BE2C (cell line): ENCODE results near the gene ITIH1.

Source experiments
- DNase-seq: peaks from one replicate; pipeline ENCODE4 v3.0.0-alpha.2; 2020
- H3K27me3 ChIP-seq: fragments of 250-450 bp; sonication (Bioruptor Pico); 2 replicates; pipeline ENCODE4 v1.5.1; 2020; ENCODE audit warnings: mild to moderate bottlenecking
- H3K36me3 ChIP-seq: fragments of 250-450 bp; sonication (Bioruptor Pico); 2 replicates; pipeline ENCODE4 v1.5.1; 2020; ENCODE audit warnings: mild to moderate bottlenecking
- H3K4me1 ChIP-seq: fragments of 250-450 bp; sonication (Bioruptor Pico); 2 replicates; pipeline ENCODE4 v1.5.1; 2020
- H3K4me3 ChIP-seq: 2 replicates; pipeline ENCODE4 v1.5.1; 2011; ENCODE audit warnings: low read depth, low read length
- H3K9me3 ChIP-seq: fragments of 250-450 bp; sonication (Bioruptor Pico); 2 replicates; pipeline ENCODE4 v1.5.1; 2020
- TF ChIP-seq, protein P1 (sequence below): IDR thresholded peaks from 2 replicates; pipeline ENCODE4 v1.5.1; 2012; ENCODE audit warnings: mild to moderate bottlenecking, low read depth, low read length

The ITIH1 gene

DNA sequence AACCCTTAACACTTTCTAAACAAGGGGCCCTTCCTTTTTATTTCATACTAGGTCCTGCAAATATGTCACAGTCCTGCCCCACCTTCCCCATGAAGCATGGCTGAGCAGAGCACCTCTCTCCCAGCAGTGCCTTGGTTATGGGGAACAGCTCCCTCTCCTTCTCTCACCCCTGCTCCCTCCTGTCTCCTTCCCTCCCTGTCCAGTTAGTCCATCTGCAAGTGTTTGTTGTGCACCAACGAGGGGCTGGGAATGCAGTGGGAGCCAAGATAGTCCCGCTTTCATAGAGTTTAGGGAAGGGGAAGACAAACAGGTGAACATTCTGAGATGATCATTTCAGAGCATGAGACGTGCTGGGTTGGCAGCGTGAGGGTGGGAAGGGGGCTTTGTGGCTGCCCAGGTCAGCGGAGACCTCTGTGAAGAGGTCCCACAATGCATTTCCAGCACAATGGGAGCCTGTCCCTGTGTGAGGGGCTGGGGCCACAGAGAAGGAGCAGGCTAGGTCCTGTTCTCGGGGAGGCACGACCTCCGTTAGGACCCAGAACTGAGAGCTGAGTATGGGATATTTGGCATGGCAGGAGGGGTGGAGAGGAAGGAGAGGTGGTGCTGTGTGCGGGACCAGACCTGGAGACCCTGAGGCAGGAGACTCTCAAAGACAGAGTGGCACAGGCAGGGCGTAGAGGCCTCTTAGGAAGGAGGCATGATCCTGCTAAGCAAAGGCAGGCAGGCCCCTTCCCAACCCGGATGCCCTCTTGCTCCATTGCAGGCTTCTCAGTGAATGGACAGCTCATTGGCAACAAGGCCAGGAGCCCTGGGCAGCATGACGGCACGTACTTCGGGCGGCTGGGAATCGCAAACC, 11.7 kb downstream of the ITIH1 start:
- H3K36me3 ChIP-seq: no peaks in the 10 kb centered on the region
- no peaks in the 10 kb centered on the region for H3K4me1 ChIP-seq
- DNase-seq: no peak
- no peaks in the 10 kb centered on the region for H3K9me3 ChIP-seq
- H3K4me3 ChIP-seq: no peak overlapping the region
- H3K27me3 ChIP-seq: no peaks in the 10 kb centered on the region
- TF ChIP-seq, protein P1, sequence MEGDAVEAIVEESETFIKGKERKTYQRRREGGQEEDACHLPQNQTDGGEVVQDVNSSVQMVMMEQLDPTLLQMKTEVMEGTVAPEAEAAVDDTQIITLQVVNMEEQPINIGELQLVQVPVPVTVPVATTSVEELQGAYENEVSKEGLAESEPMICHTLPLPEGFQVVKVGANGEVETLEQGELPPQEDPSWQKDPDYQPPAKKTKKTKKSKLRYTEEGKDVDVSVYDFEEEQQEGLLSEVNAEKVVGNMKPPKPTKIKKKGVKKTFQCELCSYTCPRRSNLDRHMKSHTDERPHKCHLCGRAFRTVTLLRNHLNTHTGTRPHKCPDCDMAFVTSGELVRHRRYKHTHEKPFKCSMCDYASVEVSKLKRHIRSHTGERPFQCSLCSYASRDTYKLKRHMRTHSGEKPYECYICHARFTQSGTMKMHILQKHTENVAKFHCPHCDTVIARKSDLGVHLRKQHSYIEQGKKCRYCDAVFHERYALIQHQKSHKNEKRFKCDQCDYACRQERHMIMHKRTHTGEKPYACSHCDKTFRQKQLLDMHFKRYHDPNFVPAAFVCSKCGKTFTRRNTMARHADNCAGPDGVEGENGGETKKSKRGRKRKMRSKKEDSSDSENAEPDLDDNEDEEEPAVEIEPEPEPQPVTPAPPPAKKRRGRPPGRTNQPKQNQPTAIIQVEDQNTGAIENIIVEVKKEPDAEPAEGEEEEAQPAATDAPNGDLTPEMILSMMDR: no peak

DNA sequence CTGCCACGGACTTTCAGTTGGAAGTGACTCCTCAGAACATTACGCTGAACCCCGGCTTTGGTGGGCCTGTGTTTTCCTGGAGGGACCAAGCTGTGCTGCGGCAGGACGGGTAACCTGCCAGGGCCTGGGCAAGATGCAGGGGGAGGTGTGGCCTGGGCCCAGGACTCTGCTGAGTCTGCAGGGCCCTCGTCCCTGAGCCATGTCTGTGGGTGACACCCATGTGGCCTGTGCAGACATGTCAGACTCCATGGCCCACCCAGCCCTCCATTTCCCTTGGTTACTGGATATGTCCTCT, 12.3 kb downstream of the ITIH1 start:
- Histone ChIP-seq H3K4me3 (no peak overlapping the region), H3K36me3 (no peaks in the 10 kb centered on the region), H3K9me3 (no peaks in the 10 kb centered on the region), H3K27me3 (no peaks in the 10 kb centered on the region), H3K4me1 (no peaks in the 10 kb centered on the region)
- no peak for DNase-seq
- TF ChIP-seq, protein P1: no peak

DNA sequence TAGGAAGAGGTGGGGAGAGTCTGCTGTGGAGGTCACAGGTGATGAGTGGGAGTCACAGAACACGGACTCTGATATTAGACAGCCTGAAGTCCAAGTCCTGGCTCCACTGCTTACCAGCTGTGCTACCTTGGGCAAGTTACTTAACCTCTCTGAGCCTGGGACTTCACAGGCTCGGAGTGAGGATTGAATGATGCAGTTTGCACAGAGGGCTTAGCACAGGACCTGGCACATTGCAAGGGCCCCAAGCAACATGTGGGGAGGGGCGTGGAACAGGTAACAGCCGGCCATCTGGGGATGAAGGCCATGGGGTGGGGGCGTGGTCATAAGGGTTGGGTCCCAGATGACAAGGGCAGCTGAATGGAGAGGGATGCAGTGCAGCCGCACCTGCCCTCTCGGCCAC, 12.9 kb downstream of the ITIH1 start:
- H3K27me3 ChIP-seq: no peaks in the 10 kb centered on the region
- H3K4me3 ChIP-seq: no peak overlapping the region
- TF ChIP-seq, protein P1: no peak
- DNase-seq: no peak
- H3K4me1 ChIP-seq: no peaks in the 10 kb centered on the region
- no peaks in the 10 kb centered on the region for H3K9me3 ChIP-seq
- H3K36me3 ChIP-seq: no peaks in the 10 kb centered on the region

DNA sequence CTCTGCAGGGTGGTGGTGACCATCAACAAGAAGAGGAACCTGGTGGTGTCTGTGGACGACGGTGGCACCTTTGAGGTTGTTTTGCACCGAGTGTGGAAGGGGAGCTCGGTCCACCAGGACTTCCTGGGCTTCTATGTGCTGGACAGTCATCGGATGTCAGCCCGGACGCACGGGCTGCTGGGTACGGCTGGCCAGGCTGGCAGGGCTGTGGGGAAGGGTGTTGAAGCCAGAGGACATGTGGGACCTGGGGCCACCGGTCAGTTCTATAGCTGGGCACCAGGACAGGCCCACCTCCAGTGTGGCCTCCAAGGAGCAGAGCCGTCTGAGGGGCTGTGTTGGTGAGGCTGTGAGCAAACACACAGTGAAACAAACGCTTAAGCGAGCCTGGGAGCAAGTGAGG, 13.3 kb downstream of the ITIH1 start:
- TF ChIP-seq, protein P1: no peak
- H3K9me3 ChIP-seq: no peaks in the 10 kb centered on the region
- no peaks in the 10 kb centered on the region for H3K4me1 ChIP-seq
- no peak overlapping the region for H3K4me3 ChIP-seq
- H3K36me3 ChIP-seq: no peaks in the 10 kb centered on the region
- no peak for DNase-seq
- no peaks in the 10 kb centered on the region for H3K27me3 ChIP-seq

DNA sequence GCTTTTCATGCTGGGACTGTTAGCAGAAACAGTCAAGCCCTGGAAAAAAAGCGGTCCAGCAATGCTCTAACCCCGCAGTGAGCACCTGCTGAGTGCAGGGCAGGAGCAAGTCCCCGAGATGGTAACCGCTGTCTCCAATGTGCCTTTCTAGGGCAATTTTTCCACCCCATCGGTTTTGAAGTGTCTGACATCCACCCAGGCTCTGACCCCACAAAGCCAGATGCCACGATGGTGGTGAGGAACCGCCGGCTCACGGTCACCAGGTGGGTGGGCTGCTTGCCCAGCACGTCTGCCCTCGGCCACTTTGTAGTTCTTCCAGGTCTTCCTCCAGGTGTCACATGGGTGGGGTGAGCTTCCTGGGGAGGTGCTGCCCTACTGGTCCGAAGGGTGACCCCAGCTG, 14.0 kb downstream of the ITIH1 start:
- no peaks in the 10 kb centered on the region for H3K27me3 ChIP-seq
- no peak for DNase-seq
- H3K4me3 ChIP-seq: no peak overlapping the region
- no peaks in the 10 kb centered on the region for H3K36me3 ChIP-seq
- TF ChIP-seq, protein P1: no peak
- no peaks in the 10 kb centered on the region for H3K4me1 ChIP-seq
- no peaks in the 10 kb centered on the region for H3K9me3 ChIP-seq

DNA sequence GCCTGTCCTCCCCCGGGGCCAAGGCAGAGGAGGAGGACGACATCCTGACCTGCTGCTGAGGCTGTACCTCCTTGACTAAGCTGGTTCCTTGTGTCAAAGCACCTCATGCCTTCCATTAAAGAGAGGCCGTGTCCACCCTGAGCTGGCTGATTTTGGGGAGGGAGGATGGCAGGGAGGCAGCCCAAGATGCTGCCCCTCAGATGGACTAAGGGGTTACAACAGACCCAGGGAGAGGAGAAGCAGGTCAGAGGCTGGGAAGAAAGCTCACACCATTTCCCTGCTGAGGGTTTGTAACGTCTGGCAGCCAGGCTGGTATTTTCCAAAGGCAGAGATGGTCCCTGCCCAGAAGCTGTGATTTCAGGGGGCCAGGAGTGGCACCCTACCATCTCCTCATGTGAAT, 14.5 kb downstream of the ITIH1 start:
- H3K27me3 ChIP-seq: no peaks in the 10 kb centered on the region
- no peak overlapping the region for H3K4me3 ChIP-seq
- DNase-seq: no peak
- no peaks in the 10 kb centered on the region for H3K4me1 ChIP-seq
- no peaks in the 10 kb centered on the region for H3K9me3 ChIP-seq
- TF ChIP-seq, protein P1: no peak
- H3K36me3 ChIP-seq: no peaks in the 10 kb centered on the region
